ENCODE data around the gene PIK3C2G.
"Not testable (repeated sequence)": the region's sequence is repeated elsewhere in the genome, so short reads cannot be mapped to it uniquely, and the experiment has no call there.

The PIK3C2G gene

DNA sequence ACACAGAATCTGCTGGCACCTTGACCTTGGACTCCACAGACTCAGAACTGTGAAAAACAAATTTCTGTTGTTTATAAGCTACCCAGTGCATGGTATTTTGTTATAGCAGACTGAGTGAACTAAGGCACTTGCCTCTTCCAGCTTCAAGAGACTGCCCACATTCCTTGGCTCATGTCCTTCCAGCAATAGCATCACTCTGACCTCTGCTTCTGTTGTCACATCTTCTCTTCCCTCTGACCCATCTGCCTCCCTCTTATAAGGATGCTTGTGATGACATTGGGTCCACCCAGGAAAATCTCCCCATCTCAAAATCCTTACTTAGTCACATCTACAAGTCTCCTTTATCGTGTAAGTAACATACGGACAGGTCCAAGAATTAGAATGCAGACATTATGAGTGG is 200.4 kb downstream of the PIK3C2G start:
- in situ Hi-C loops (cut with HindIII; ENCODE audit: low sequenced_read_pairs) = no loop called here

DNA sequence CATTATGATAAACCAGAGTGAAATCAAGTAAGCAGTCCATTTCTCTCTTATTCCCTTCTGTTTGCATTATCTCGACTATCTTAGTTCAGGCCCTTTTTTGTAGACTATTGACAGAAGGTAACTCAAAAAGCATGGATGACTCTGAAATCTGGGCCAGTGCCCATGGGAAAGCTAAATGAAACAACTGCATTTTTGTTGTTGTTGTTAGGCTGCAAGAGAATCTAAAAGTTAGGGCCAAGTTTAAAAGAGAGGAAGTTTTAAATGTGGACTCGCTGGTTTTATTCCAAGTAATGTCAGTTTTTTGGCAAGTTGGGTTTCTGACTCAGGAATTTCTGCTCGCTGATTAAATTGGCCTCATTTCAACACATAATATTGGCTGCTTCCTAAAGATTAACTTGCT is 201.1 kb downstream of the PIK3C2G start:
- in situ Hi-C loops (cut with HindIII; ENCODE audit: low sequenced_read_pairs) = no loop called here

DNA sequence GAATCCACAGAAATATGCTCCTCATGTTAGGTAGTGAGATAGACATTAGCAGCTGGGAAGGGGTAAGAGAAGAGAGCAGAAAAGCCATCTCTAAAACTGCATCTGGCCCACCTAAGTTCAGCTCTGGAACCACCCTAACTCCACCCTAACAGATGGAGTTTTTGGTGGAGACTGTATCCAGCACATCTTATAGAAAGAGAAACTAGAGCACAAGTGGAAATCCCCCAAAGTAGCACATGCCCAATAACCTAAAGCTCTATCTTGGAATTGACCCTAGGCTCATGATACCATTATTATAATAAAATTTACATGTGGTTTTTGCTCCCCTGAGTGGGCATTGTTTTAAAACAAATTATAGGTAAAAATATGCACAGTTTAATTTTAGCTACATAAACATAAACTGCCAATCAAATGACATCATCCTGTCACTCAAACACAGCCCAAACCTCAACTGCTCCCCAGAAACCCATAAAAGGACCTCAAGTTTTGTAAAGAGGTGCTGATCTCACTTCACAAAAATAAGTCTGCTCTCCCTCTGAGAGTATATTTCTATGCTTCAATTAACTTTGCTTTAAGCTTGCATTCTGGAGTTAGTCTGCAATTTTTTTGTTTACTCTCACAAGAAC is 206.4 kb downstream of the PIK3C2G start:
- in situ Hi-C loops (cut with HindIII; ENCODE audit: low sequenced_read_pairs) = no loop called here

DNA sequence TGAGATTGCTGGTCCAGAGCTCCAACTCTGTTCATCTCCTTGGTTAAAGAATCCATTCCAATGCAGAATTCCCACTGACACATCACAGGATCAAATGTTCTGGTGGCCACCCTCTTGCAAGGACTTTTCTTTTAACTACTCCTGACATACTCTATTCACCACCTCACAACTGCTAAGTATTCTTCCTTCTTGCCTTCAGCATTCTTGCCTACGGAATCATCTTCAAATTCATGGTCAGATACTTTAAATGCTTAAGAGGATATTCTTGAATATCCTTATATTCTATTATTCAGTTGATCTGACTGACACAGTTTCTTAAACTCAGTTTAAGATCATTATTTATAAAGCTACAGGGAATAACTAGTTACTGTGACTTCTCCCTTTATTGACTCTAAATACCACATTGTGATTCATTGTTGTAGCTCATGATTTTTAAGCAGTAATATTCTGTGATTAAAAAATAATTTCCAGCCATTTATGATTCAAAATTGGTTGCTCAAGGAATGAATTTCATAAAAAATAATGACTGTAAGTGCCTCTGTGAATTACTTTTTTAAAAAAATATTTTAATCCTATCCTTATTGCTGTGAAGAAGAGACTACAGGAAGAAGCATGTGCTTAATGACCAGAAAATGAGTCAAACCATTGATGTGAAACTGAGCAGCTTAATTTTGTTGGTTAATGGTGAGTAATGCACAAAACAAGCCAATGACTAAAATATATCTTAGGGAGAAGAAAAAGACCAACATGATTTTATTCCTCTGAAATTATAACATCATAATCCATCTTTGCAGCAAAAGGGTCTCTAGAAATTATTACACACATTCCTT is 207.1 kb downstream of the PIK3C2G start:
- in situ Hi-C loops (cut with HindIII; ENCODE audit: low sequenced_read_pairs) = no loop called here

DNA sequence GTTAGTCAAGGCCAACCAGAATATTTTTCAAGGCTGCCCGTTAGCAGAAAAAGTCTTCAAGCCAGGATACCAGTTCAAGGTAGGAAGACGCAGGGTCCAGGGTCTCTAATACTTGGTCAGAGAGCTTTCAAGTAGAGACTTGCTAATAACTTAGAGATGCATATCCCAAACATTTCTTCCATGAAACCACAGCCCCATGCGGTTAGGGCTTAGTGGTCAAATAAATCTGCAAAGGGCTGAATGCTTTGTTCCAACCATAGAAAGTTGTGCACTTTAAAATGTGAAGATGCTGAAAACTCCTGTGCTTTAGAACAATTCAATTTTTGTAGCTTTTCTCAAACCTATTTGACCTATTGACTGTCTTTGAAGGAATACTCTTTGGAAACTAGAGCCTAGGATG is 208.9 kb downstream of the PIK3C2G start:
- in situ Hi-C loops (cut with HindIII; ENCODE audit: low sequenced_read_pairs) = no loop called here

DNA sequence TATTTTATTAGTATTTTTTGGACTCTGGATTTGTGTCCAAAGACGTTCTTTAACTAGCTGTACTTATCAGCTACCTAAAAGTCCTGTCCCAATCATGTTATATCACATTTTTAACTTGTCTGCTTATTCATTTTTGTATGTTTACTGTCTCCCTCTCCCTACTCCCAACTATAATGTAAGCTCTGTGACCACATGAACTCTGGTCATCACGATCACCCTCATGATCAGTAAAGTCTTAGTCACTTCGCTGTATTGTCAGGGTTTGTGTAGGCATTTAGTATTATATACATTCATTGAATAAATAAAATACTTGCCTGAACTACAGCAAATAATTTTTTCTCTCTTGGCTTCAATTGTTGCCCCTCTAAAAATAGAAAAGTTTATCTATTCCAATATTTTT is 211.0 kb downstream of the PIK3C2G start:
- in situ Hi-C loops (cut with HindIII; ENCODE audit: low sequenced_read_pairs) = no loop called here

DNA sequence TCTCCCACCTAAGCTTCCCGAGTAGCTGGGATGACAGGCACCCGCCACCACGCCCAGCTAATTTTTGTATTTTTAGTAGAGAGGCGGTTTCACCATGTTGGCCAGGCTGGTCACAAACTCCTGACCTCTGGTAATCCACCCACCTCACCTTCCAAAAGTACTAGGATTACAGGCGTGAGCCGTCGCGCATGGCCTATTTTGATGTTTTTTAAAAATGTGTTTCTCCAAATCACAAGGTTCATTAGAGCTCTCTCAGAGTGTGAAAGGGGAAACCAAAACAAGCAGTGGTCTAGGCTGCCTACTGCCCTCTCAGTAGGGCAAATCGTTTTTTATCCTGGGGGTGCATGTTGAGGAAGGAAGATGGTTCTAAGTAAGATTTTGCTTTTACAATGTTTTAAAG is 211.5 kb downstream of the PIK3C2G start:
- in situ Hi-C loops (cut with HindIII; ENCODE audit: low sequenced_read_pairs) = no loop called here

DNA sequence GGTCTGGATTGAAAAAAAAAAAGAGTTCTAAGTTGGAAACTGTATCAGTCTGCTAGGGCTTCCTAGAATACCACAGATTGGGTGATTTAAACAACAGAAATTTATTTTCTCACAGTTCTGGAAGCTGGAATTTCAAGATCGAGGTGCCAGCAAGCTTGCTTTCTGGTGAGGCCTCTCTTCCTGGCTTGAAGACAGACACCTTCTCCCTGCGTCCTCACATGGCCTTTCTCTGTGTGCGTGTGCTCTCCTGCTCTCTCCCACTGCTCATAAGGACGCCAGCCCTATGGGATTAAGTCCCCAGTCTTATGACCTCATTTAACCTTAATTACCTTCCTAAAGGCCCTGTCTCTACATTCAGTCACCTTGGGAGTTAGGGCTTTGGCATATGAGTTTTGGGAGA is 215.5 kb downstream of the PIK3C2G start:
- in situ Hi-C loops (cut with HindIII; ENCODE audit: low sequenced_read_pairs) = no loop called here

DNA sequence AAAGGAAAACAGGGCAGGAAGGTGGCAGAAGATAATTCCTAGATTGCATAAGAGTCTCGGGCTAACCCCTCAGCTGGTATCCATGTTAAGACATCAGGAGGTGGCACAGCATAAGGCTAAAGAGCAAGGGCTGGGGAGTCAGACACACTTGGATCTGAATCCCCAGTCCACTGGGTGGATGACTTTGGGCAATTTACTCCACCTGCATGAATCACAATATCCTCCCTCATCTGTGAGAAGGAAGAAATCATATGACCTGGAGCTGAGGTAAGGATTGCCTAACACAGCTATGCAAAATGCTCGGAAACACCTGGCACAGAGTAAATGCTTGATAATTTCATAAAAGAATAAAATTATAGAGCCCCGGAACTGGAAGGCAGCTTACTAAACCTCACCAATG is 217.9 kb downstream of the PIK3C2G start:
- in situ Hi-C loops (cut with HindIII; ENCODE audit: low sequenced_read_pairs) = no loop called here

DNA sequence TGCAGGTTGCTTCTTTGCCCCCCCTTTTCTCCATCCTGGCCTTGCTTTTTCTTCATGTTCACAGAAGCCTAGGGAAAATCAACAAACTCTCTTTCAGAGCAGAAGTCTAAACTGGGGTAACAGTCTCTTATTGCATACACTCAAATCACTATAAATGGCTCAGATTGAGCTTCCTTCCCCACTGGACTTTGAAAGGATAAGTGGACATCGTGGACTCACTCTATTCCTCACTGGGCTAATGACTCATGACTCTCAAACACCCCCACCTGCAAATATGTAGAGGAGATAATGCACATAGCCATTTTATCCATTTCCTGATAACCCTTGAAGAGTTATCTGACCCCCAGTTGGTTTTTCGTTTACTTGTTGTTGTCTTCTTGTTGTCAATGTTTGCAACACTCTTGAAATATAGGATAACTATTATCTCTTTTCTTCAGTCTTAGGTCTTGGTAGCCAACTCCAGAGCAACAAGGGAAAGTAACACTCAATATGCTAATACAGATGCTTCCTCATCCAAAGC is 221.3 kb downstream of the PIK3C2G start:
- in situ Hi-C loops (cut with HindIII; ENCODE audit: low sequenced_read_pairs) = no loop called here

DNA sequence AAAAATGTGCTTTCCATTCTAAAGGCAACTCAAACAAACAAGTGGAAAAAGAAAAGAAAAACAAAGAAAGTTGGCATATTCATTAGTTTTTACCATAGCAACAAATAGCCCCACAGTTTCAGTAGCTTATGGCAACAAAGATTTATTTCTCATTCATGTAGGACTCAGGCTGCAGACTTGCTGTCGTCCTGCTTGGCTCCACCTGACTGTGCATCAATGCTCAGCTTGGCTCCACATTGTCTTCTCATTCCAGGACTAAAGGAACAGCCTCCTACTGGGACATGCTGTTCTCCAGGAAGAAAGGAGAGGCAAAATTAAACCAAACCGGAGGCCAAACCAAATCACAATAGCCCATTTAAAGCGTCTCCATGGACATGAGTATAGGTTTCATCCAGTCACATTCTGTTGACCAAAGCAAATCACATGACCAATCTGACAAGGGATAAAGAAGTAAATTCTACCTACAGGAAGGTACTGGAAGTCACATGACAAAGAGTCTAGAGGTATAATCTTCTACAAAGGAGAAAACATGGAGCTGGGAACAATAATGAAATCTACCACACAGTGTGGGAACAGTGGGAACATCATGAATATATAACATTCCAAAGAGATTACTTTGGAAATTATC is 222.5 kb downstream of the PIK3C2G start:
- in situ Hi-C loops (cut with HindIII; ENCODE audit: low sequenced_read_pairs) = no loop called here

DNA sequence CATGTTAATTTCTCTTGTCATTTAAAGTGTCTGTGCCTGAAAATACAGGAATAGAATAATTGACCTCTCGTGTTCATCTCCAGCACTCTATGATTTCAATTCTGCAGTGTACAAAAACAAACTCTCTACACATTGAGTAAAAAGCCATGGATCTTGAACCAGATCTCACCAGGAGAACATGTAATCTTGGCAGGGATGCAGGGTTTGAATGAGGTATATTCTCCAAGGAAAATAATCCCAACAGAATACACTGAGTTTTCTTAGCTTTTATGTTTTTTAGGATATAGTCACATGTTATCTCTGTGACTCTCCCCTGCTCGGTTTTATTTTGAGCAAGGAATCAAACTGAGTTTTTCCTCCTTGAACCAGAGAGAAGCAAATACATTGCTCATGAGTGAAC is 224.7 kb downstream of the PIK3C2G start:
- in situ Hi-C loops (cut with HindIII; ENCODE audit: low sequenced_read_pairs) = no loop called here

DNA sequence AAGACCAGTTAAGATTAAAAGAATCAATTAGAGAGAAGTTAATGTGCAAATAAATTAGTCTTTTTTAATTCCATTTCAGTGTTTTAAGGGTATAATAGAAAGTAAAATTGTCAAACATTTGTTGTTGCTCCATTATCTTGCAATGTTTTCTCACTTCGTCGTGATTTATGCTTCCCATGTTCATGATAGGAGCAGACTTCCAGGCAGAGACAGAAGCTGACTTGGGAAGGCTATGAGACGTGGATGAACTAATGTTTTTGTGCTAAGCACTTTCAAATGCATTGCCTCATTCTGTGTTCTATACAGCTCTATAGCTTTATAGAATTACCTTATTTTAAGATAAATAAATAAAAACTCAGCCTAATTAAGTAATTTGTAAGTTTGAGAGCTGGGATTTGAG is 226.2 kb downstream of the PIK3C2G start:
- in situ Hi-C loops (cut with HindIII; ENCODE audit: low sequenced_read_pairs) = no loop called here

DNA sequence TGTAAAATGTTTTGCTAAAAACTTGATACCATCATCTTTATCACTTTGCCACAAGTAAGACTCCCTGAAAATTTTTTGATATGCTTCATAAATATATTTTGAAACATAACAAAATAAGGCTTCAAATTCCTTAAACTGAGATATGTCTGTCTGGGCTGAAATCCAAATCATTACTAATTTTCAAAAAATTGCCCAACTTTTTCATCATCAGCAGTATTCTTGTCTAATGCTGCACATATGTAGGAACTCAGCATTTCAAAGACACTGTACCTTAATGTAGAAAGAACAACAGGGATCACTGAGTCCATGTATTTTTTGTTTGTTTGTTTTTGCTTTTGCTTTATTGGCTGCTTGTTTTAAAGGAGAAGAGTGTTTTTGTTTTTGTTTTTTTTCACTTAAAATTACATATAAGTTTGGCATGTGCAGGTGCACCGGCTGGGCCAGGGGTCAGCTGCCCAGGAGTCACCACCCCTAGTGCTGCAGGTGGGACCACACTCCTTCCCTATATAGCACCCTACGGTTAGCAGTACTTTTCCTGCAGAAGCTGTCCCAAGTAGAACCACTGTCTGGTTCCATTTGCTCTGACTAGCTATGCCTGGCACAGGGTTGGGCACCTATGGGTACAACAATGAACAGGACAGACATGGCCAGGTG is 231.2 kb downstream of the PIK3C2G start:
- in situ Hi-C loops (cut with HindIII; ENCODE audit: low sequenced_read_pairs) = no loop called here

DNA sequence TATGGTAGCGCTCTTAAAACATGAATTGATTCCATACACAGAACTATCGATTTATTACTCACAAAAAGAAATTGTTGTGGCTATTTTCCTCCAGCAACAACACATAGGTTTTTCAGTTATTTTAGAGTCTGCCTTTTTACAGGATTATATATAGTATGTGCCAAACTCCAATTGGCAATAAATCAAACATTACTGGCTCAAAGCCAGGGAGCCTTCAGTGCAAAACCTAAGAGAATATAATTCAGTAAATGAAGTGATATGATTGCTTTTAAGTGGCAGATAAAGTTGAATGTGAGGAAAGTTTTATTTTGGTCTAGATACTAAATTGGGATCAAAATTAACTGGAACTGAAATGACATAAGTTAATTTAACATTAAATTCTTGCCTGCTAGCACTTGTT is 234.8 kb downstream of the PIK3C2G start:
- in situ Hi-C loops (cut with HindIII; ENCODE audit: low sequenced_read_pairs) = no loop called here

DNA sequence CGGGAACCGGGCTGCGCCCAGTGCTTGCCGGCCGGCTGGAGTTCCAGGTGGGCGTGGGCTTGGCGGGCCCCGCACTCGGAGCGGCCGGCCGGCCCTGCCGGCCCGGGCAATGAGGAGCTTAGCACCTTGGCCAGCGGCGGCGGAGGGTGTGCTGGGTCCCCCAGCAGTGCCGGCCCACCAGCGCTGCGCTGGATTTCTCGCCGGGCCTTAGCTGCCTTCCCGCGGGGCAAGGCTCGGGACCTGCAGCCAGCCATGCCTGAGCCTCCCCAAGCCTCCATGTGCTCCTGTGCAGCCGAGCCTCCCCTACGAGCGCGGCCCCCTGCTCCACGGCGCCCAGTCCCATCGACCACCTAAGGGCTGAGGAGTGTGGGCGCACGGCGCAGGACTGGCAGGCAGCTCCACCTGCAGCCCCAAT is 238.8 kb downstream of the PIK3C2G start:
- in situ Hi-C loops (cut with HindIII; ENCODE audit: low sequenced_read_pairs) = not testable (repeated sequence)

DNA sequence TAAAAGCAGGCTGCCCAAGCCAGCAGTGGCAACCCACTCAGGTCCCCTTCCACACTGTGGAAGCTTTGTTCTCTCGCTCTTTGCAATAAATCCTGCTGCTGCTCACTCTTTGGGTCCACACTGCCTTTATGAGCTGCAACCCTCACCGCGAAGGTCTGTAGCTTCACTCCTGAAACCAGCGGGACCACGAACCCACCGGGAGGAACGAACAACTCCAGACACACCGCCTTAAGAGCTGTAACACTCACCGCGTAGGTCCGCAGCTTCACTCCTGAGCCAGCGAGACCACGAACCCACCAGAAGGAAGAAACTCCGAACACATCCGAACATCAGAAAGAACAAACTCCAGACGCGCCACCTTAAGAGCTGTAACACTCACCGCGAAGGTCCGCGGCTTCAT is 239.4 kb downstream of the PIK3C2G start:
- in situ Hi-C loops (cut with HindIII; ENCODE audit: low sequenced_read_pairs) = not testable (repeated sequence)

DNA sequence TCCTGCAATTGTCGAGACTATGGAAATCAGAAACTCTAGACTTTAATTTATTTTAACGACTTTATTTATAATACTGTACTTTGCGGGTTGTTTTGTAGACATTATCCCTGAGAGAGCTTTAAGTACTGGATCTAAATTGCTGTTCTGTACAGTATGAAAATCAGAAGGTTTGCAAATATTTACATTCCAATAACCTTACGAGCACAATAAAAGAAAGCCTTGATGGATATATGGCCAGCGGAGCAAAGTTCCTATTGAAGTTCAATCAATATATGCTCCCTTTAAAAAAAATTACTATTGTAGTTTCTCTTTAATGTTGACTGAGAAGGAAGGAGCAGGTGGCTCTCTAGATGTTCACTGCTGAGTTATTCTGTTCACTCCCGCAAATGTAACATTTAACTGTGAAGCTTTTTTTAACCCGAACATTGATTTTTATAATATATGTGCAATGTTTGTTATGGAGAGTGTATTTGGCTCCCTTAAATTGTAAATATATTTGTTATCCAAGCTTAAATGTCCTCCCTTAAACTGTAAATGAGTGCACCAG is 241.2 kb downstream of the PIK3C2G start:
- in situ Hi-C loops (cut with HindIII; ENCODE audit: low sequenced_read_pairs) = no loop called here

DNA sequence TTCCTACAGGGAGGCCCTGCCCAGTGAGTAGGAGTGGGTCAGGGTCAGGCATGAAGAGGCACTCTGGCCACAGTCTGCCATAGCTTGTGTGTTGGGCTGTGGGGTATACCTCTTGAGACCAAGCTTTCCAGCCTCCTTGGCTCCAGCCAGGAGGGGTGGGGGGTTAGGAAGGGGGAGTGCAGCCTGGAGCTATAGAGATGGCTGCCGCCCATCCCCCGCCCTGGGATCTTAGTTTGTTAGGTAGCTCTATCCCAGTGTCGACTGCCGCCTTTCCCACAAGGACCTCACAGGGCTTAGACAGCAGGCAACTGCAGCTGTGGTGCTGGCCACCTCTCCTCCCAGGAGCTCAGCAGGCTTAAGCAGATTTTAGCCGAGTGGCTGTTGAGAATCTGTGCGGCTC is 260.1 kb downstream of the PIK3C2G start:
- in situ Hi-C loops (cut with HindIII; ENCODE audit: low sequenced_read_pairs) = no loop called here

DNA sequence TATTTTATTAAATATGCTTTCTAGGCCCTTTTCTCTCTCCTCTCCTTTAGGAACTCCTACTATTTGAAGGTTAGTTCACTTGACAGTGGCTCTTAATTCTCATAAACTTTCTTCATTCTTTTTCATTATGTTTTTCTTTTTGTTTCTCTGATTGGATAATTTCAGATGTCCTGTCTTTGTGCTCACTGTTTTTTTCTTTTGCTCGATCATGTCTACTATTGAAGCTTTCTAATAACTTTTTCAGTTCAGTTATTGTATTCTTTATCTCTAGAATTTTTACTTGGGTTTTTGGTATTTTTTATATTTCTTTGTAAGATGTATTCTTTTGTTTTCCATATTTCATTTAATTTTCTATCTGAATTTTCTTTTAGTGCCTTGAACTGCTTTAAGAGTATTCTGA is 261.5 kb downstream of the PIK3C2G start:
- in situ Hi-C loops (cut with HindIII; ENCODE audit: low sequenced_read_pairs) = no loop called here

DNA sequence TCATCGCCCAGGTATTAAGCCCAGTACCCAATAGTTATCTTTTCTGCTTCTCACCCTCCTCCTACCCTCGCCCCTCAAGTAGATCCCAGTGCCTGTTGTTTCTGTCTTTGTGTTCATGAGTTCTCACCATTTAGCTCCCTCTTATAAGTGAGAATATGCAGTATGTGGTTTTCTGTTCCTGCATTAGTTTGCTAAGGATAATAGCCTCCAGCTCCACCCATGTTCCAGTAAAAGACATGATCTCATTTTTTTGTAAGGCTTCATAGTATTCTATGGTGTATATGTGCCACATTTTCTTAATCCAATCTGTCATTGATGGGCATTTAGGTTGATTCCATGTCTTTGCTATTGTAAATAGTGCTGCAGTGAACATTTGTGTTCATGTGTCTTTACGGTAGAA is 281.2 kb downstream of the PIK3C2G start:
- in situ Hi-C loops (cut with HindIII; ENCODE audit: low sequenced_read_pairs) = not testable (repeated sequence)

Data from DLD1 (cell line).